Measurements from ENCODE around the gene MICALL1.

- TF ChIP-seq CTCF (conservative IDR thresholded peaks at IDR 0.05; ENCODE audit: low read length), result no peak
- no peak for TF ChIP-seq EZH2phosphoT487 (IDR thresholded peaks at IDR 0.05; ENCODE audit: borderline replicate concordance, low read depth, low read length)
Observed at GRCh38 chr22:37985050-37985585, 79.0 kb downstream of the MICALL1 start.

All from OCI-LY7 (cell line).